ENCODE data around the gene PTGFRN. TPM values are rescaled to one million over a fixed set of nuclear protein-coding genes. Genes with fewer than 3 reads are reported as not detected.
"Not testable (repeated sequence)": the region's sequence is repeated elsewhere in the genome, so short reads cannot be mapped to it uniquely, and the experiment has no call there.

PTGFRN gene
- total RNA-seq, 4 donors from 2014 or later = 64.5 to 92.0 (median 83.9) TPM

- 62% methylated on average over 7 of the region's 7 CpGs for WGBS
- no peak overlapping the region for H3K27ac ChIP-seq
- H3K36me3 ChIP-seq = no peaks in the 10 kb centered on the region
Observed at GRCh38 chr1:116870300-116870699, 39.4 kb upstream of the PTGFRN start.

GRCh38 chr1:116871779-116872146, 38.0 kb upstream of the PTGFRN start:
- peak overlapping the region; percentile 20 for H3K27ac ChIP-seq
- no peak overlapping the region for H3K4me3 ChIP-seq
- H3K9me3 ChIP-seq = peaks cover under 1% of the 10 kb centered on the region
- TF ChIP-seq CTCF (IDR thresholded peaks at IDR 0.05) (no peak), POLR2A (IDR thresholded peaks at IDR 0.05) (no peak), EP300 (IDR thresholded peaks at IDR 0.05) (no peak), POLR2AphosphoS5 (IDR thresholded peaks at IDR 0.05) (no peak)
- peaks cover 49% of the 10 kb centered on the region for H3K4me1 ChIP-seq
- no peaks in the 10 kb centered on the region for H3K36me3 ChIP-seq
- H3K27me3 ChIP-seq = no peaks in the 10 kb centered on the region
- 41% methylated on average over 4 of the region's 4 CpGs for WGBS
- no peak for DNase-seq (ENCODE audit: low spot score in 2 of 2)

More at GRCh38 chr1:116870300-116870699, 39.4 kb upstream of the PTGFRN start:
- peaks cover 4% of the 10 kb centered on the region for H3K9me3 ChIP-seq
- H3K4me3 ChIP-seq = no peak overlapping the region
- no peak for DNase-seq (ENCODE audit: low spot score in 2 of 2)
- H3K27me3 ChIP-seq = no peaks in the 10 kb centered on the region
- TF ChIP-seq POLR2A (IDR thresholded peaks at IDR 0.05) (no peak), EP300 (IDR thresholded peaks at IDR 0.05) (no peak), POLR2AphosphoS5 (IDR thresholded peaks at IDR 0.05) (no peak), CTCF (IDR thresholded peaks at IDR 0.05) (no peak)
- peaks cover 35% of the 10 kb centered on the region for H3K4me1 ChIP-seq

- peaks cover 67% of the 10 kb centered on the region for H3K4me1 ChIP-seq
- H3K4me3 ChIP-seq = no peak overlapping the region
- no peaks in the 10 kb centered on the region for H3K36me3 ChIP-seq
- DNase-seq (ENCODE audit: low spot score in 2 of 2) = no peak
- no peaks in the 10 kb centered on the region for H3K9me3 ChIP-seq
- no peaks in the 10 kb centered on the region for H3K27me3 ChIP-seq
- TF ChIP-seq POLR2AphosphoS5 (IDR thresholded peaks at IDR 0.05) = no peak
- TF ChIP-seq POLR2A (IDR thresholded peaks at IDR 0.05) = no peak
- no peak for TF ChIP-seq CTCF (IDR thresholded peaks at IDR 0.05)
- TF ChIP-seq EP300 (IDR thresholded peaks at IDR 0.05) = no peak
- no peak overlapping the region for H3K27ac ChIP-seq
- WGBS = 51% methylated on average over 6 of the region's 6 CpGs
Observed at GRCh38 chr1:116873680-116874271, 35.9 kb upstream of the PTGFRN start.

GRCh38 chr1:116874733-116875249, 34.9 kb upstream of the PTGFRN start:
- Histone ChIP-seq H3K27me3 (no peaks in the 10 kb centered on the region), H3K36me3 (no peaks in the 10 kb centered on the region), H3K4me3 (no peak overlapping the region), H3K4me1 (peaks cover 77% of the 10 kb centered on the region), H3K9me3 (no peaks in the 10 kb centered on the region), H3K27ac (no peak overlapping the region)
- TF ChIP-seq EP300 (IDR thresholded peaks at IDR 0.05) (no peak), POLR2A (IDR thresholded peaks at IDR 0.05) (no peak), CTCF (IDR thresholded peaks at IDR 0.05) (no peak), POLR2AphosphoS5 (IDR thresholded peaks at IDR 0.05) (no peak)
- no peak for DNase-seq (ENCODE audit: low spot score in 2 of 2)
- WGBS = no CpG with 5 or more reads among the region's 6 CpGs

- TF ChIP-seq CTCF (IDR thresholded peaks at IDR 0.05) (no peak), EP300 (IDR thresholded peaks at IDR 0.05) (no peak), POLR2A (IDR thresholded peaks at IDR 0.05) (no peak), POLR2AphosphoS5 (IDR thresholded peaks at IDR 0.05) (no peak)
- H3K27me3 ChIP-seq = no peaks in the 10 kb centered on the region
- WGBS = 81% methylated on average over 14 of the region's 14 CpGs
- H3K36me3 ChIP-seq = no peaks in the 10 kb centered on the region
- H3K4me3 ChIP-seq = no peak overlapping the region
- no peaks in the 10 kb centered on the region for H3K9me3 ChIP-seq
- no peak overlapping the region for H3K27ac ChIP-seq
- DNase-seq (ENCODE audit: low spot score in 2 of 2) = no peak
- peaks cover 74% of the 10 kb centered on the region for H3K4me1 ChIP-seq
Observed at GRCh38 chr1:116875391-116875790, 34.3 kb upstream of the PTGFRN start.

- H3K27ac ChIP-seq; H3K4me3 ChIP-seq; H3K27me3 ChIP-seq; H3K9me3 ChIP-seq; H3K36me3 ChIP-seq; DNase-seq (ENCODE audit: low spot score in 2 of 2): not testable (repeated sequence)
- H3K4me1 ChIP-seq = peaks cover 74% of the 10 kb centered on the region
- 61% methylated on average over 6 of the region's 6 CpGs for WGBS
Observed at GRCh38 chr1:116875946-116876345, 33.8 kb upstream of the PTGFRN start.
